ENCODE data around the gene VCPKMT.

Gene VCPKMT

DNA sequence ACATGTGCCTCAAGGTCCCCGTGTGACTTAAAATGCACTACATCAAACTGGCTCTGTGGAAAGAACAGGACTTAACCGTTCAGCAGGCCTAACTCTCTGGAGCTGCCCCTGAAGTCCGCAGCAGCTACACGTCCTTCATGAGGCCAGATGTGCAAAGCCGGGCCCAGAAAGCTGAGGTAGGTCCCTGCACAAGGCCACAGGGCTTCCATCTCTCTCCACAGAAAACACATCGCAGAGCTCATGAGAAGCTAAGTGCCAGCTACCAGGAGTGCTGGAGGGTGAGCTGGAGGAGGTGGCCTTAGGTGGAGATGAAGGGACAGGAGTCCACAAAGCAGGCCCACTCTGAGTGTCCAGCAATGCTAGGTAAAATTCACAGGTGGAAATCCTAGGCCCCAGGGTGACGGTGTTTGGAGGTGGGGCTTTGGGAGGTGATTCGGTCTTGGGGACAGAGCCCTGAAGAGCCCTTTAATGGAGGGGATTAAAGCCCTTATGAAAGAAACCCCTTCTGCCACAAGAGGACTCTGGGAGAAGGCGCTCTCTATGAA lies 52.4 kb downstream of the VCPKMT start:
- DNase-seq: no peak

DNA sequence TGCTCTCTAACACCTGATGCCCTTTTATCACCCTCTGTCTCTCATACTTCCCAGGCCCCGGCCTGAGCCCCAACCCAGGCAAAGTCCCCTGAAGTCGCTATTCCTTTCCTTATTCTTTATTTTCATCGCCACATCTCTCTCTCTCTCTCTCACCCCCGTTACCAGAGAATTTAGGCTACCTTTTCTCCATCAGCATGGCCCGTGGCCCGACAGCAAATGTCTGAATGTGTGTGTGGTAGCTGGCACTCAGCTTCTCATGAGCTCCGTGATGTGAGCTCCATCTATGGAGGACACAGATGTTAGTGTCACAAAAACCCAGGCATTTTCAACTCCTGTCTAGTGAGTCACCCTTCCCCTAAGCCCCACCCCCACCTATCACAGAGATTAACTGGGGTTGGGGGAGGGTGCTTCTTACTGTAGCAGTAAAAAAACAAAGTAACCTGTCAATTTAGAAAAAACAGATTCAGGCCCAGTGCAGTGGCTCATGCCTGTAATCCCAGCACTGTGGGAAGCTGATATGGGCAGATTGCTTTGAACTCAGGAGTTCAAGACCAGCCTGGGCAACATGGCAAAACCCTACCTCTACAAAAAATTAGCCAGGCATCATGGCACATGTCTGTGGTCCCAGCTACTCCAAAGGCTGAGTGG lies 53.8 kb downstream of the VCPKMT start:
- peak; percentile 20 for DNase-seq

DNA sequence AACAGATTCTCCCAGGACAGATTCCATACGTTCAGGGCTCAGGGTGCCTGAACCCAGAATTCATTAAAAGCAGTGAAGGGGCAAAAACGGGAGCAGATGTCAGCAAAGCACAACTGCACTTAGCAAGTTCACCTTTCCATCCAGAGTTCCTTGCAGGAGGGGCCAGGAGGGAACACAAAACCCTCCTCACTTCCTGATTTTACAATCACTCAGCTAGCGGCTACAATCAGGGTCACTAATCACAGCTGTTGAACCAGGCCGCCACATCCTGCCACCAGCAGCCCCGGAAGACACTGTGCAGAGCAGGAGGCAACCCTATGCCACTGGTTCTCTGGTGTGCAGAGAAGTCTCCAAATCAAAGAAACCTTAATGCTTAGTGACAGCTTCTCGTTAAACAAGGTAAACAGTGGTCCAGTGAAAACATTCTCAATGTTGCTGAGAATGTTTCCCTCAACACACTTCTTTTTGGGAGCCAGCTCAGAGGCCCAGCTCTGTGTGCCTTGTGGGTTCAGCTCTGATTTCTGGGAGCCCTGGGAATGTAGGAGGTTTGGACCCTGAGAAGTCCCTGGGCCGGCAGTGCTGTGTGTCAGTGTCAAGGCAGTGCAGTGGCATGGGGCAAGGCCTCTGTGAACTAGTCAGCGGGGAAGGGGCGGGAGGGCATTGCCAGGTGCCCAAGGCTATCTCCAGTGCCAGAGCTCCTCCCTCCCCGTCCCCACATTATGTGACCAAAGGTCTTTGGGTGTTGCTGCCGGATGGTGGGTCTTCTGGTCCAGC lies 54.5 kb downstream of the VCPKMT start:
- peak; percentile 66 for DNase-seq

- peak; percentile 68 for DNase-seq
Measured at GRCh38 chr14:50060871-50061663, 55.3 kb downstream of the VCPKMT start.

DNA sequence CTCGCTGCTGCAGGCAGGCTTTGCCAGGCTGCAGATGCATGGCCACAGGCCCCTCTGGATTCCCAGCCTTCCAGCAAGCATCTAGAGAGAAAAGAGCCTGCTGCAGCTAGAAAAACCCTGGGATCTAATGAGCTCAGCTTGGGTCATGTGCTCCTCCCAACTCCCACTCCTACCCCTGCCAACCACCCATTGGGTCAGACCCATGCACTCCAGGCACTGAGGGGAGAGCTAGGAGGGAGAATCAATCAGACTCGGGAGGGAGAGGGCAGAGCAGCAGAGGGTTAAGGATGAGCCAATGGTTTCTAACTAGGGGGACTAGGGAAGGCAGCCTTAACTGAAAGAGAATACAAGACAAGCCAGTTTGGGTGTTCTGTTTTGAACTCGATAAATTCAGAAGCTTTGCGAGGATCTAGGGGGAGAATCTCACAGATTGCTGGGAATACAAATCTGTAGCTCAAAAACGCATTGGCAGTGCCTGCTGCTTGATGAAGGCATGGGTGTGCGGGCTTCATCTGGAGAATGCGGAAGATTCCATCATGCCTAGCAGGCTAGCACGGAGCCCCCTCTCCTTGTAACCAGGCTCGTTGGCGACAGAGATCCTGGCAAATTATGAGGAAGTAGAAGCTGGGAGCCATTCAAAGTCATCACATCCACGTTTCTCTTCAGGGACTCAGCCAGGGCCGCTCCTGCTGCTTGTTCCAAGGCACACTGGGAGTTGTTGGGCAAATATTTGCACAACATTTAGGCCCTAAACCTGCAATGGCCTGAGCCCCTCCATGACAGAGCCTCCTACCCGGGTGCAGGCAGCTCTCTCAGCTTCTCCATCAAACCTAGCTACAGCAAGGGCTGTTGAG lies 56.4 kb downstream of the VCPKMT start:
- DNase-seq: peak; percentile 18

All from eye (tissue), 1 donor.